H9 (cell line): Measurements from ENCODE around the gene FHOD1. TPM values are rescaled to one million over a fixed set of nuclear protein-coding genes. Genes with fewer than 3 reads are reported as not detected.

Source experiments
- DNase-seq: peaks from one replicate; pipeline ENCODE4 v3.0.0-alpha.2; 2017
- H2AFZ ChIP-seq: one replicate; pipeline ENCODE4 v1.6.1; 2013; ENCODE audit warnings: mild to moderate bottlenecking, low read length, control low read depth, moderate library complexity
- H2AK5ac ChIP-seq: 2 replicates; pipeline ENCODE4 v1.6.1; 2013; ENCODE audit warnings: low read length, control low read depth, mixed read lengths; ENCODE audit not compliant: insufficient read length
- H2BK120ac ChIP-seq: one replicate; pipeline ENCODE4 v1.6.1; 2013; ENCODE audit warnings: low read depth, mild to moderate bottlenecking, low read length, control low read depth, inconsistent platforms; ENCODE audit not compliant: poor library complexity, severe bottlenecking
- H2BK12ac ChIP-seq: 2 replicates; pipeline ENCODE4 v1.6.1; 2013; ENCODE audit warnings: low read length, control low read depth, mixed read lengths, low read depth; ENCODE audit not compliant: insufficient read length
- H2BK15ac ChIP-seq: 2 replicates; pipeline ENCODE4 v1.6.1; 2013; ENCODE audit warnings: low read depth, low read length, control low read depth
- H2BK20ac ChIP-seq: one replicate; pipeline ENCODE4 v1.6.1; 2013; ENCODE audit warnings: low read depth, mild to moderate bottlenecking, low read length, control low read depth, inconsistent platforms; ENCODE audit not compliant: poor library complexity, severe bottlenecking
- H2BK5ac ChIP-seq: 2 replicates; pipeline ENCODE4 v1.6.1; 2013; ENCODE audit warnings: low read length, control low read depth, mixed read lengths; ENCODE audit not compliant: insufficient read length
- H3K14ac ChIP-seq: 2 replicates; pipeline ENCODE4 v1.6.1; 2013; ENCODE audit warnings: low read length, control low read depth; ENCODE audit not compliant: insufficient read depth
- H3K18ac ChIP-seq: 2 replicates; pipeline ENCODE4 v1.6.1; 2013; ENCODE audit warnings: low read depth, mild to moderate bottlenecking, mixed read lengths, low read length, control low read depth; ENCODE audit not compliant: insufficient read length
- H3K23ac ChIP-seq: 2 replicates; pipeline ENCODE4 v1.6.1; 2013; ENCODE audit warnings: low read length, control low read depth, mixed read lengths, low read depth; ENCODE audit not compliant: insufficient read length
- H3K23me2 ChIP-seq: 2 replicates; pipeline ENCODE4 v1.6.1; 2013; ENCODE audit warnings: low read depth, mild to moderate bottlenecking, mixed read lengths, low read length, control low read depth; ENCODE audit not compliant: insufficient read length, poor library complexity, severe bottlenecking
- H3K27ac ChIP-seq: 2 replicates; pipeline ENCODE4 v1.5.1; 2013; ENCODE audit warnings: low read length, control low read depth, mixed read lengths, low read depth; ENCODE audit not compliant: insufficient read length
- H3K27me3 ChIP-seq: 2 replicates; pipeline ENCODE4 v1.6.1; 2013; ENCODE audit warnings: low read length, control low read depth, inconsistent platforms; ENCODE audit not compliant: insufficient read depth
- H3K4ac ChIP-seq: 2 replicates; pipeline ENCODE4 v1.6.1; 2013; ENCODE audit warnings: low read depth, mild to moderate bottlenecking, control low read depth, inconsistent platforms, low read length, moderate library complexity
- H3K4me1 ChIP-seq: 2 replicates; pipeline ENCODE4 v1.6.1; 2013; ENCODE audit warnings: low read length, control low read depth, inconsistent platforms; ENCODE audit not compliant: insufficient read depth
- H3K4me2 ChIP-seq: 2 replicates; pipeline ENCODE4 v1.6.1; 2013; ENCODE audit warnings: low read length, control low read depth, mixed read lengths; ENCODE audit not compliant: insufficient read length, insufficient read depth
- H3K56ac ChIP-seq: 2 replicates; pipeline ENCODE4 v1.6.1; 2013; ENCODE audit warnings: low read depth, mild to moderate bottlenecking, mixed read lengths, low read length, control low read depth; ENCODE audit not compliant: insufficient read length
- H3K79me1 ChIP-seq: 2 replicates; pipeline ENCODE4 v1.6.1; 2013; ENCODE audit warnings: low read depth, mild to moderate bottlenecking, moderate library complexity, low read length, control low read depth, inconsistent platforms; ENCODE audit not compliant: insufficient read depth, poor library complexity, severe bottlenecking
- H3K79me2 ChIP-seq: 2 replicates; pipeline ENCODE4 v1.6.1; 2013; ENCODE audit warnings: low read length, control low read depth, inconsistent platforms; ENCODE audit not compliant: insufficient read depth
- H3K9ac ChIP-seq: 2 replicates; pipeline ENCODE4 v1.6.1; 2013; ENCODE audit warnings: low read length, control low read depth, mixed read lengths; ENCODE audit not compliant: insufficient read length; ENCODE audit errors: extremely low read depth
- H3K9me3 ChIP-seq: one replicate; pipeline ENCODE4 v1.6.1; 2013; ENCODE audit warnings: low read depth, low read length, inconsistent platforms; ENCODE audit not compliant: control insufficient read depth
- H3T11ph ChIP-seq: one replicate; pipeline ENCODE4 v1.6.1; 2013; ENCODE audit warnings: mild to moderate bottlenecking, low read length, control low read depth, inconsistent platforms
- H4K20me1 ChIP-seq: one replicate; pipeline ENCODE4 v1.6.1; 2013; ENCODE audit not compliant: control insufficient read depth, insufficient read length, insufficient read depth
- H4K5ac ChIP-seq: 2 replicates; pipeline ENCODE4 v1.6.1; 2013; ENCODE audit warnings: low read depth, mild to moderate bottlenecking, mixed read lengths, low read length, control low read depth; ENCODE audit not compliant: insufficient read length
- H4K8ac ChIP-seq: replicated peaks from 2 replicates; pipeline ENCODE4 v1.6.1; 2013; ENCODE audit warnings: low read length, control low read depth, mixed read lengths, low read depth; ENCODE audit not compliant: insufficient read length
- H4K91ac ChIP-seq: 2 replicates; pipeline ENCODE4 v1.6.1; 2013; ENCODE audit warnings: low read depth, mild to moderate bottlenecking, moderate library complexity, mixed read lengths, low read length, control low read depth; ENCODE audit not compliant: insufficient read length
- H3K27ac Mint-ChIP-seq, 3 experiments: 2 replicates in 2 of 3; 3 replicates in 1 of 3; pipeline ENCODE4 v1.8.0; 2020 to 2021; ENCODE audit warnings: mixed read lengths in 3 of 3, mild to moderate bottlenecking in 1 of 3, moderate library complexity in 1 of 3
- H3K27me3 Mint-ChIP-seq: 2 replicates; pipeline ENCODE4 v1.8.0; 2021; ENCODE audit warnings: low read depth, mild to moderate bottlenecking, moderate library complexity, mixed read lengths
- H3K36me3 Mint-ChIP-seq, 3 experiments: 2 replicates in 2 of 3; 3 replicates in 1 of 3; pipeline ENCODE4 v1.8.0; 2020 to 2021; ENCODE audit warnings: low read depth in 3 of 3, mixed read lengths in 3 of 3; ENCODE audit not compliant: insufficient read depth in 1 of 3
- H3K4me1 Mint-ChIP-seq, 2 experiments: 2 replicates each; pipeline ENCODE4 v1.8.0; 2020; ENCODE audit warnings: mixed read lengths in 2 of 2
- H3K4me3 Mint-ChIP-seq, 2 experiments: 2 replicates in 1 of 2; 3 replicates in 1 of 2; pipeline ENCODE4 v1.8.0; 2020 to 2021; ENCODE audit warnings: mild to moderate bottlenecking in 2 of 2, mixed read lengths in 2 of 2, moderate library complexity in 1 of 2
- H3K9me3 Mint-ChIP-seq, 2 experiments: 2 replicates in 1 of 2; 3 replicates in 1 of 2; pipeline ENCODE4 v1.8.0; 2020; ENCODE audit warnings: mild to moderate bottlenecking in 2 of 2, mixed read lengths in 2 of 2, moderate library complexity in 1 of 2
- CTCF ChIP-seq: fragments of 200-600 bp; sonication (generic); conservative IDR thresholded peaks from 3 replicates; pipeline ENCODE4 v1.8.0; 2021; ENCODE audit warnings: antibody characterized with exemption, mild to moderate bottlenecking
- WGBS: extraction: QIAGEN DNeasy Blood & Tissue Kit; methylation state at CpG from one replicate; pipeline ENCODE4 v1.1.7; 2013; ENCODE audit warnings: missing lambda C conversion rate, low lambda C conversion rate, mixed read lengths; ENCODE audit not compliant: insufficient read length; ENCODE audit errors: extremely low coverage; 5-methylcytosine and 5-hydroxymethylcytosine counted together
- total RNA-seq: library from RNA; stranded (reverse); gene quantifications from 2 replicates; pipeline ENCODE4 v1.2.1, GENCODE V29; 2021

Gene FHOD1
- total RNA-seq, 1 experiment from 2014 or later, result 67.0 TPM

DNA sequence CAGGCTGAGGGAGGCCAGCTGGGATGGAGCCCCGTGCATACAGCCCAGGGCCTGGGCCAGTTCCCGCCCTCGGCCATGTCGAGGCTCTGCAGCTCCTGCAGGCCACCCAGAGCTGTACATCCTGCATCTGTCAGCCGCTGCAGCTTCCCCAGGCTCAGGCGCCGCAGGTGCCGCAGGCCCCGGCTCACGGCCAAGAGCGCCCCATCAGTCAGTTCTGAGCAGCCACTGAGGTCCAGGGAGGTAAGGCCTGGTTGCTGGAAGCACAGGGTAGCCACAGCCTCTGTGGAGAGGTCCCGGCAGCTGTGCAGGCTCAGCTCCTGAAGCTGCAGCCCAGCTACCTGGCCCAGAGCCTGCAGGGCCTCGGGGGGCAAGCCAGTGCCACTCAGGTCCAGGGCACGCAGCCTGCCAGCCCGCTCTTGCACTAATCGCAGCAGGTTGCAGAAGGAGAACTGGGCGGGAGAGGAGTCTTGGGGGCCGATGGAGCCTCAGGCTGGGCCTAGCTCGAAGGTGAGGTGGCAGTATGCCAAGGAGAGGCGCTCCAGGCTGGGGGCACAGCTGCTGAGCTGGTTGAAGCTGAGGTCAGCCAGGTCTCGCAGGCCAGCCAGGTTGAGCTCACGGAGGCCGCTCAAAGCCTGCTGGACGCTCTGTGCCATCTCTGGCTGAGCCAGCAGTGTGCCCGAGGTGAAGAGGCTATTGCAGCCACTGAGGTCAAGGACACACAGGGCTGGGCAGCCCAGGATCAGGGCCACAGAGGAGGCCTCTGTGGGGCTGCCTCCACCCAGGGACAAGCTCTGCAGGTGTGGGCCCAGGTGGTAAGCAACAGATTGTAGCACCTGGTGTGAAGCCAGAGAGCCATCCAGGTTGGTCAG is 37.0 kb downstream of the FHOD1 start:
- H3K9me3 ChIP-seq, result no peaks in the 10 kb centered on the region

More for the DNA sequence above, 37.0 kb downstream of the FHOD1 start:
- peaks cover 10 to 12% of the 10 kb centered on the region in 2 experiments; a peak in 3 of 4 replicates for H3K4me1 Mint-ChIP-seq
- Histone ChIP-seq H2BK15ac (no peak overlapping the region), H3K56ac (no peak overlapping the region), H3K79me2 (no peaks in the 10 kb centered on the region), H3K23me2 (no peaks in the 10 kb centered on the region), H2BK12ac (no peak overlapping the region), H3K23ac (no peak overlapping the region), H3K4ac (no peak overlapping the region), H4K5ac (no peak overlapping the region), H3K18ac (no peak overlapping the region), H4K91ac (no peak overlapping the region), H3K27ac (no peak overlapping the region), H2AFZ (no peak overlapping the region), H2AK5ac (no peak overlapping the region), H3K4me1 (no peaks in the 10 kb centered on the region), H3K14ac (no peak overlapping the region), H2BK5ac (no peak overlapping the region), H3K9ac (no peak overlapping the region), H3K27me3 (no peaks in the 10 kb centered on the region; the same call in 1 of the 2 replicates), H4K8ac (no peak overlapping the region), H2BK120ac (no peak overlapping the region), H3K4me2 (no peak overlapping the region), H2BK20ac (no peak overlapping the region), H4K20me1 (no peaks in the 10 kb centered on the region), H3K79me1 (no peaks in the 10 kb centered on the region), H3T11ph (no peak overlapping the region)
- H3K9me3 Mint-ChIP-seq, result no peaks in the 10 kb centered on the region
- no peak overlapping the region for H3K4me3 Mint-ChIP-seq
- peaks cover 28% of the 10 kb centered on the region for H3K27me3 Mint-ChIP-seq
- H3K27ac Mint-ChIP-seq, result no peak overlapping the region; a peak in 1 of 7 replicates
- DNase-seq, result peak; percentile 56
- no CpG with 5 or more reads among the region's 25 CpGs for WGBS
- no peak for TF ChIP-seq CTCF
- H3K36me3 Mint-ChIP-seq, result no peaks in the 10 kb centered on the region; a peak in 2 of 7 replicates
